Hematopoietic multipotent progenitor cell treated with erythropoietin and hydrocortisone succinate and interleukin-3 and kit ligand, for 6 days (in vitro differentiated cells): ENCODE data around the gene PALLD.
"Not testable (repeated sequence)": the region's sequence is repeated elsewhere in the genome, so short reads cannot be mapped to it uniquely, and the experiment has no call there.

Experiments used
- DNase-seq: peaks from one replicate; pipeline ENCODE4 v3.0.0-alpha.2; 2015

Gene PALLD

DNA sequence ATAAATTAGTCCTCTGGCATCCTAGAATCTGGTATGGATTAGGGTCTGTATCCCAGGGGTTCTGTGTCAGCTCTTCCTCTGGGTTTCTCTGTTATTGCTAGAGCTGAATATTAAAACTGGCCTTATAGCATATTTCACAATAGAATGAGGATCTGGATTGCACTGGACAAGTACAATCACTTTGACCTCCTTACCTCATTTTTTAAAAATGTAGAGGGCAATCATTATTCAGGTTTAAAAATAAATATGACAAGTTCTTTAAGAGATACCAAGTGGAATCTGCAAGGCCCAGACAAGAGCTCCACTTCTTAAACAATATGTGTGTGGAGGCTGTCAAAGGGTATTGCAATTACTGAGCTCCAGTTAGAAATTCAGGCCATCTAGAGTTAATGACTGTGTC is 1.4 kb downstream of the PALLD start:
- no peak for DNase-seq

DNA sequence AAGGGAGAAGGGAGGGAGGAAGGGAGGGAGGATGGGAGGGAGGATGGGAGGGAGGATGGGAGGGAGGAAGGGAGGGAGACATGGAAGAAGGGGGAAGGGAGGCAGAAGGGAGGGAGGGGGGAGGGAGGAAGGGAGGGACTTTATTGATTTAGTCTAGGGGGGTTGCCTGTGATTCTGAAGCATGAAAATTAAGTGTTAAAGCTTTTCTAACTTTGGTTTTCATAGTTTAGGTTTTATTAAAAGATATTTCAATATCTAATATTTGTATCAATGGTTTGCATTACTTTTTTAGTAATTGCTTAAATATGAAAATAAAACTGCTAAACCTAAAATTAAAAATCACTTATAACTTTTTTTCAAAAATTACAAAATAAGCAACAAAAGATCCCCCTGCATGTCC is 2.4 kb downstream of the PALLD start:
- DNase-seq: no peak

DNA sequence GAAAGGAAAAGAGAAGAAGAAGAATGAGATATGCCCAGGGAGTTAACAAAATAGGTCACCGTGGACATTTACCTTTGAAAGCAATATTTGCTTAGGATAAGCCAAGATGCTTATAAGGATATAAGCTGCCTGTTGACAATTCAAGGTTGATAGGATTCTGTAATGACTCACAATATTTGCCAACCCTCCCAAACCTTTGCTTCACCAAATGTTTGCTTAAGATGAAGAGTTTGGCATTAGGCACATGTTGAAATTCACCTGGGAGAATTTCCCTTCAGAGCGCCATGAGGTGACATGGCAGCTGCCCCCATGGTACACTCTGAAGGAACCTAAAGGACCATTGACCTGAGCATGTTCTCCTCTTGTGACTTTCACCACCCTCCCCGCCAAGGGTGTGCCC is 4.6 kb downstream of the PALLD start:
- DNase-seq: no peak

DNA sequence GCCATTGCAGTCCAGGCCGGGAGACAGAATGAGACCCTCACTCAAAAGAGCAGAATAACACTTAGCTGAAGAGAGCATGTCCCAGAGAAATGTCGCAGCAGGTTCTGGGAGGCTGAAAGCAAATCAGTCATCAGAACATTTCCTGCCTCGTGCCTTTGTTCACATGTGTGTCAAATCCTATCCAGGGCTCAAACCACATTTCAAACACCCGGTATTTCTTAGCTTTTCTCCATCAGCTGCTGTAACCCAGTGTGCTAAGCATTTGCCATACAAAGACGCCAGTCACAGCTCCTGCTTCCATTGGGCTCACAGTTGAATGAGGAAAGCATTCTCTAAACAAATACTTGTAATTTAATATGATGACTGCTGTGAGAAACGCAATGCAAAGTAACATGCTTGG is 6.0 kb downstream of the PALLD start:
- DNase-seq: no peak

DNA sequence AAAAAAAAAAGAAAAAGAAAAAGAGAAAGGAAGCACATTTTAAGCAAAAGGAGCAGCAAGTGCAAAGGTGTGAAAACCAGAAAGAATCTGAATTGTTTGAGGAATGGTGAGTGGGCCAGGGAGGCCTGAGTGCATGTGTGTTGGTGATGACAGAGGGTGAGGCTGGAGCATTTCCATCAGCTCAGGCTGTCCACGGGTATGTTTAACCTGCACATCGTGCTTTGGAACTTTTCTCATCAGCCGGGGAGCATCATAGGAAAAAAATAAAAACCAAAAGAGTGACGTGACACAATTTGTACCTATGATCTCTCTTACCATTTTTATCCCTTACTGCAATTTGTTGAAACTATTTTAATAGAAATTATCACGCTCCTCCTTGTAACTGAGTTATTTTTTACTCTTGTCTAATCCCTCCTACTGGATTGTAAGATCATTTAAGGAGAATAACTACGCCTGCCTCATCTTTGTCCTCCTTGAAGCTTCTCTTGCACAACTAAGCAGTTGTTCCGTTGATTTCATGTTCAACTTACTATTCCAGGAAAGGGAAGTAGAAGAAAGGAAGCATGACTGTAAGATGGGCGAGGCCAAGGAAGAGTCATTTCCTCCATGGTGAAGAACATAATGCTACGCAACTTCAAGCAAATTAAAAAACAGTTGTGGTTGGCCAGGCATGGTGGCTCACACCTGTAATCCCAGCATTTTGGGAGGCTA is 7.0 kb downstream of the PALLD start:
- peak; percentile 30 for DNase-seq

DNA sequence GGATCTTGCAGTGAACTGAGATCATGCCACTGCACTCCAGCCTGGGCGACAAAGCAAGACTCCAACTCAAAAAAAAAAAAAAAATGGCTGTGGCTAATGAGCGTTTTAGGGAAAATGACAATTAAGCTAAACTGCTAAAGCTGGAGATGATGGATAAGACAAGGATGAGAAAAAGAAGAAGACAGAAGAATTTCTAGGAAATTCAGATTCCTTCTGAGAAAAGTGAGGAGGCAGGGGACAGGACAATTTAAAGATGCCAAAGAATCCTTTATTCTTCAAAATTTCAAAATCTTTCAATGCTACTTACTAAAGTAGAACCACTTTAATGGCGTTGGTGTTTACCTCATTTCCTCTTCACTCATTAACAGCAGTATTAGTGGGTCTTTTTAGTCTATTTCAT is 7.7 kb downstream of the PALLD start:
- DNase-seq: no peak

DNA sequence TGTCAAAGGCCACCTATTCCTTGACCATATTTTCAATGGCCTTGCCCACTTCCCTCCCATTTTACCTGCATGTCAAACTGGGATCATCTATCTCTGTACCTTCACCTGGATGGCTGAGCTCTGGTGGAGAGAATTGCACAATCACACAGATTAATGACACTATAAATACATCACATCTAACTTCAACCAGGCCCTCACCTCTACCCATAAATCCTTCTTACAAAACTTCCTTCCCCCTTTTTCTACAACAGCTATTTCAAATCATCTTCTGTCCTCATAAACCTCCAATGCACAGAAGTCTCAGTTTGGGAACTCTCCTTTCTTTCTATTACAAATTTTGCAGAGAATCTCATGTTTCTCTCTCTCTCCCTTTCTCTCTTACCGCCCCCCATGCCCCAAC is 9.2 kb downstream of the PALLD start:
- no peak for DNase-seq

DNA sequence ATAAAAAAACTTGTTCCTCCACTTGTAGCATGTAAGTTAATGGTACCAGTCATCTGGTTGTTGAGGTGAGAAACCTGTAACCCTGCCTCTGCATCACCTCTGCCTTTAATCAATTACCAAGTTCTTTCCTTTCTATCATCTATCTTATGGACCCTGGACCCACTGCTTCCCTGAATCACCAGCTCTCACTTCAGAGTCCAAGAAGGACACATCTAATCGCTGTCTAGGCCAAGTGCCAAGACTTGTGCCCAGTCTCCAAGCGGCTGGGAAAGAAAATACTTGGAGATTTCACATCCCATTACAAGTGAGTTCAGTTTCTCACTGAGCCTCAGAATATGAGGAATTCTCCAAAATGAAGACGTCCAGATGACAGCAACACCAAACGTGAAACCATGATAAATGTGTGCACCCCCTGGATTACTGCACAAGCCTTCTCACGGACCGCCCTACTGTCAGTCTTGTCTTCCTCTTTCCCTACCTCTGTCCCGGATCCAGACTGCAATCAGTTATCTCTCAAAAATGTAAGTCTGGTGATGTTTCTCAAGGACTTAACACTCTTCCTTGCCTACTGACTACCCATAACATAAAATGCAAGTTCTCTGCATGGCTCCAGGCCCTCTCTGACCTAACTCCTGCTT is 10.4 kb downstream of the PALLD start:
- DNase-seq: no peak

DNA sequence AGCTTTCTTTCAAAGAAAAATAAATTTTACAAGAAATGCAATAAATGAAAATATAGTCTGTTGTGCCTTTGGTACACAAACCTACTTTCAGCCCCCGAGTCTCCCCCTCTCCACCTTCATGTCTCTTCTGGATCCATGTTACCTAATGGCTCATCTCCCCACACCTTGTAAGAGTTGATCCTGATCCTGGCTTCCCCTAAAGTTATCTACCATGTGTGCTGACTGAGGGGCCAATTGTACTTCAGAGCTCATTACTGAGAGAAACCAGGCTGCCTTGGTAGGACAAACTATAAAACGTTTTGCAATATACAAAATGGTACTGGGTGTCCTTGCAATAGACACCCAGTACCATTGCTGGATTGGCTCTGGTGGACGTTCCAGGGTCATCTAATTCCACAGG is 11.8 kb downstream of the PALLD start:
- no peak for DNase-seq

DNA sequence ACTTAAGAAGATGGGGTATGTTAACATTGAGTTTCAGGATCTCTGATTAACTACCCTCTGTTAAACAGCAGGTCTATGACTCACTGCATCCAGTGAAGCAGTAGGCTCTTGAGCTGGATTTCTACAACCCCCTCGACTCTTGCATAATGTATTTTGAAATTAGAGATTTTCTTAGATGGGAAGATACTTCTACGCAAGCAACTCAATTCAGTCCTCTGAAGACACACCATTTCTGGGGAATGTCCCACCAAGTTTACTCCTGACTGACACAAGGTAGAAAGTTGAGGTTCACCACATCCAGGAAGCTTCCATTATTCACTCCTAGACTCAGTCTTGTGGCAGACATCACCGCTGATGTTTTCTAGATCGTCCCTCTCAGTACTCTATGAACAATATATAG is 12.9 kb downstream of the PALLD start:
- DNase-seq: no peak

DNA sequence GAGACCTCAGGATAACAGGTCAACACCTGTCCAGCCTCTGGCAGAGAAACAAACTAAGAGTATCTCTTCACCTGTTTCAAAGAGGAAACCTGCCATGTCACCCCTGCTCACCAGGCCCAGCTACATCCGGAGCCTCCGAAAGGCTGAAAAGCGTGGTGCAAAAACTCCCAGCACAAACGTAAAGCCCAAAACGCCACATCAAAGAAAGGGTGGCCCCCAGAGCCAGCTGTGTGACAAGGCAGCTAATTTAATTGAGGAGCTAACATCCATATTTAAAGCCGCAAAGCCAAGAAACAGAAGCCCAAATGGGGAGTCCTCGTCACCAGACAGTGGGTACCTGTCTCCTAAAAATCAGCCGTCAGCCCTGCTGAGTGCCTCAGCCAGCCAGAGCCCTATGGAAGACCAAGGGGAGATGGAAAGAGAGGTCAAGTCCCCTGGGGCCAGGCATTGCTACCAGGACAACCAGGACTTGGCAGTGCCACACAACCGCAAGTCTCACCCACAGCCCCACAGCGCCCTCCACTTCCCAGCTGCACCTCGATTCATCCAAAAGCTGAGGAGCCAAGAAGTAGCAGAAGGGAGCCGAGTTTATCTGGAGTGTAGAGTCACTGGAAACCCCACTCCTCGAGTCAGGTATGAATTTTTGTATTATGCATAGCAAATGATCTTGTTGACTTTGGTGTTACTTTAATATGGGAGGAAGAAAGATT is 15.1 kb downstream of the PALLD start:
- DNase-seq: no peak

DNA sequence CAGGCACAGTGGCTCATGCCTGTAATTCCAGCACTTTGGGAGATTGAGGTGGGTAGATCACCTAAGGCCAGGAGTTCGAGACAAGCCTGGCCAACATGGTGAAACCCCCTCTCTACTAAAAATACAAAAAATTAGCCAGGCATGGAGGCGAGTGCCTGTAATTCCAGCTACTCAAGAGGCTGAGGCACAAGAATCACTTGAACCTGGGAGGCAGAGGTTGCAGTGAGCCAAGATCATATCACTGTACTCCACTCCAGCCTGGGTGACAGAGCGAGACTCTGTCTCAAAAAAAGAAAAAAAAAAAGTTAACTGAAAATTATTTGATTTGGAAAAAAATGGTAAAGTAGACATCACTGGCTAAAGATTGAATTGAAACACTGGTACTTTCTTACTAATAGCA is 17.0 kb downstream of the PALLD start:
- not testable (repeated sequence) for DNase-seq

DNA sequence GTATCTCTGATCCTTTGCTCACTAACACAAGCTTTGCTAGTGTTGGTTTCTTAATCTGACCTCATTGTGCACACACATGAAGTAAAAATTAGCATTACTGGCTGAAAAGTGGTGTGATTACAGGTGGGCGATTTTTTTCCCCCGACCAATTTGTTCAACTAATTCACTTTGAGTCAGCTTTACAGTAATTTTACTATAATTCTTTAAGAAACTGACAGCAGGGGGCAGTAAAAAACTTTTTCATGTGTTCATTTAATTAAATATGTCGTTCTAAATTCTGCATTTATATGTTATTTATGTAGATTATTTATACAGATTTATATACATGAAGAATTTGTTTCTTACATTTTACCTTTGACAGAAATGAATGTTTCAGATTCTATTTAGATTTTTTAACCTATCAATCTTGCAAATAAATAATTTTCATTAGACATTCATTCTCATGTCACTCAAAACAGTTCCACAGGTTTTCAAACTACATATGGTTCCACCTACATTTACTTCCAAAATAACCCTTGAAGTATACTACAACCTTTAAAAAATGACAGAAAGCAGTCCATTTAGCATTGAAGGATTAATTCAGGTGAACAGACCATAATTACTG is 17.5 kb downstream of the PALLD start:
- DNase-seq: peak; percentile 83

DNA sequence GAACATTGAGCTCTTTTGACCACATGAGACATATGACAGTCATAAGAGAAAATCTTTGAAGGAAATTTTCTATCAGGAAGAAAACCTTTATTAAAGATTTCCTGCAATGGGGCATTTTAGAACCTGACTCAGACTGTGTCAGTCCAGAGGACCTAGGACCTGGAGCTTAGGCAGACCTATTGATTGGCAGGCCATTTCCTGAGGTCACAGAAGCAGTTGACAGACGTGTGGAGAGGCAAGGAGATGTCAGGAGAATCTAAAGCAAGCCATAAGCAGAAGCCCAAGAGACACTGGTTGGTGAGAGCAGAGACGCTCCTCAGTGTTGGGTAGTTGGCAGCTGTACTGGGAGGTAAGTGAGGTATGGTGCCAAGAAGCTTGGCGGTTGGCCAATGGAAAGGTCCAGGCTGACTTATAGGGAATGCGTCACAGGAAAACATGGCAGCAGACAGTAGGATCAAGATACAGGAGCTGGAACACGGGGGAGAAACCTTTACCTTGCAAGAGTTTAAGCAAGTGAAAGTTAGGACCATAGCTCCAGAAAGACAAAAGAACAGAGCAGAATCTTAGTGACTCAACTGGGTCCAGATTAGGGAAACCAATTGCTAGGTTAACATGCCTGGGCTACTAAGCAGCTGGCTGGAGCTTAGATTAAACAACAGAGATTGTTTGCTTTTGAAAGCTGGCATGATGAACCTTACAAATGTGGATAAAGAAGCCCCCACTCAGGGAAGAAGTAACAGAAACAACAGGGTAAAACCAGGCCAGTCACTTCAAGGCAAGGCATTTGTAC is 18.6 kb downstream of the PALLD start:
- no peak for DNase-seq

DNA sequence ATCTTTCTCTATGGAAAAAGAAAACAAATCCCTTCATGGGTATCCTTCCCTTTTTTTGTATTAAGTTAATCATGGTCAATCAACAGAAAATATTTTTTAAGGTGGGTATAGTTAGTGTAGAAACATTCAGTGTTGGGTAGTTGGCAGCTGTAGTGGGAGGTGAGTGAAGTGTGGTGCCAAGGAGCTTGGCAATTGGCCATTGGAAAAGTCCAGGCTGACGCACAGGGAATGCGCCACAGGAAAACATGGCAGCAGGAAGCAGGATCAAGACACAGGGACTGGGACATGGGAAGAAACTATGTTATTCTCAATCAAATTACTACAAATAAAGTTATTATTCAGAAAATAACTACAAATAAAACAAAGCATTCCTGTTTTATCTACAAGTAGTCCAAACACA is 20.0 kb downstream of the PALLD start:
- no peak for DNase-seq

DNA sequence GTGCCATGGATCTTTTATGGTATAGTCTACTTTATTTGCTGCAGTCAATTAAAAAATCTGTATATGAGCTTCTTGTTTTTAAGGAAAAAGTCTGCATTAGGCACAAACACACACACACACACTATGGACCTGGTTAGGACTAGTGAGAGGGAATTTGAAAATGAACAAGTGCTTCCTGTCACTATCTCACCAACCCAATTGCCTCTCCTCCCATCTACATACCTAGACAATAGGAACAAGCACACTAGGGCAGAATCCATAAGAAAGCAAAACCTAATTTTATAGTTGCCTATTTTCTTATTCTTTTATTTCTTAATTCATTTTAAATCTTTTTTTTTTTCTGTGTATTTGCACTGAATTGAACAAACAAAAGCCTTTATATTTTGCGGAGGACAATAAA is 22.7 kb downstream of the PALLD start:
- no peak for DNase-seq

DNA sequence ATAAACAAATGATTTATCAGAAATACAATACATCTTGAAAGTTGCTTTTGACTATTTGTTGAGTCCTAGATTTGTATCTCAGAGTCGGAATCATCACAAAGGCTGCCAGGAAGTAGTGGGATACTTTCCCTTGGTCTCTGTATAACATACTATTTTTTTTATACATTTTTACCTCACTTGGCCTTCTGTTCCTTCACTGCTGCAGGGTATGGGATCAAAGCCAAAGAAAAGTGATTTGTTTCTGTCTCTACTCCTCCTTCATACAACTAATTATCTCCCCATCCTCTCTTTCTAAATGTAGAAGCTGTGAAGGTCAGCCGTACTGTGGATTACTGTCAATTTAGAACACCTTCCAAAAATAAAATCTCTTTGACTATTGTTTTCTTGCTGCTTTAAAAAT is 24.9 kb downstream of the PALLD start:
- DNase-seq: no peak

DNA sequence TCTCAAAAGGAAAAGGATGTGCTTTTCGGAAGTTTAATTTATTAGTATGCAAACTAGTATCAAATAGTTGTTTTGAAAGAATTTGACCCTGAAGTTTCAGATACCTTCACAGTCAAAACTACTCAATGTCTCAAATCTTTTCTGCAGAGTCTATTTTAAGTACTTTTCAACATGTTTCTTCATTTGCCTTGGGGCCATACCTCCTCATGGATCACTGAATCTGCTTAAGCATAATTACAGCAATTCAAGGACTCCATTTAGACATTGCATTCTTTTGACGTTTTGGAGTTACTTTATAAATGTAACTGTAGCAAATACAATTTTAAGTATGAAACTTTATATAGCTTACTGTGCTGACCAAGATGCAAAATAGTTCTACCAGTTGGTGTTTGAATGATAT is 25.5 kb downstream of the PALLD start:
- DNase-seq: no peak

DNA sequence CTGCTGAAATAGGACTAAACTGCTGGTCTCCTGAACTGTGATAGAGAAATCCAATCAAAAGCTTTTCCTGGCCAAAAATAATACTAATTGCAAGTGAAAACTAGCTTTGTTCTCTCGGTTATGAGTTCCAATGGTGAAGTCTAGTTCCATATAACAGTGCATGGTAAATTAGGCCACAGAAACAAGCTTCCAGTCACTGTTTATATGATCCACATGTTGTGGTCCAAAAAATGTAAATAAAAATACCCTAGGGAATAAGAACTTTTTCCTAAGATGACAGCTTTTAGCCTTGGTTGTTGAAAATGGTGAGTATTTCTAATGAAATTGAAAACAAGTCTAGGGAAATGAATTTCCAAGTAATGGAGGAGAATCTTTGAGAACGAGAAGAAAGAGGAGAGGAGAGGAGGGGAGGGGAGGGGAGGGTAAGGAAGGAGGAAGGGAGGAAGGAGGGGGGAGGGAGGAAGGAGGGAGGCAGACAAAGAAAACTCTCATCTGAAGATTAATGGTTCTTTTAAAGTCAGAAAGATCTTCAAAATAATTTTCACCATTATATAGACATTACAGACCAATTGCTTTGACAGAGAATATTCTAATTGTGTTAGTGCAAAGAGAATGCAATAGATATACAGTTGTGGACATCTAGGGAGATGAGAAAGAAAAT is 26.1 kb downstream of the PALLD start:
- DNase-seq: no peak

DNA sequence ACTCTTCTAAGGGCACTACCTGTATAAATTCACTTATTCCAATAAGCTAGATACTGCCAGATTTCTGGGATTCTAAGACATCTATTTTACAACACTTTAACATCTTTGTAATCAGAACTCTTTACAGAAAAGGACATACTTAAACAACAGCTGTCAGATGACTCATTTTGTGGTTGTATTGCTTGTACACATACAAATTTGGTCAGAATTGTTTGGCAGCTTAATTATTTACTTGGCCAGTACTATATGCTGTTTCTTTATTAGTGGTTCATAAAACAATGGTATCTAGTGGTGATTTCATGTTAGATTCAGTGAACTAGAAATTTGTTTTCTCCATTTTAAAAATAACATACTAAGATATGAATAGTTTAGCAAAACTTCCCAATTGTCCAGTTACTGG is 27.2 kb downstream of the PALLD start:
- no peak for DNase-seq

DNA sequence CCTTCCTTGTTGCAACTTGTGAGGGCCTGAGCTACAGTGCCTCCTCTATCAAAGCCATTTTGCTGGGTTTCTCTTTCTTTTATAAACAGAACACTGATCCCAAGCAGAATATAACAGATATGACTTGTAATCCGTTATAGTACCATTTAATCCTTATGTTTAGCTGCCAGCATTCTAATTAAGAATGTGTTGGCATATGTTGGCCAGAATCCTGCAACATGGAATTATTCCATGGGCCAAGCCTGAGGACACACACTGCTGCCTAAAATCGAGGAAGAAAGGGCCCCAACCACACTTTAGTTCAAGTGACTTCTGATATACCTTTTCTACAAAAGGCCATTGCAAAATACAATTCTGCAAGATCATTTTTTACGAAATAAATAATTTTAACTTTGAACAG is 28.0 kb downstream of the PALLD start:
- DNase-seq: no peak

DNA sequence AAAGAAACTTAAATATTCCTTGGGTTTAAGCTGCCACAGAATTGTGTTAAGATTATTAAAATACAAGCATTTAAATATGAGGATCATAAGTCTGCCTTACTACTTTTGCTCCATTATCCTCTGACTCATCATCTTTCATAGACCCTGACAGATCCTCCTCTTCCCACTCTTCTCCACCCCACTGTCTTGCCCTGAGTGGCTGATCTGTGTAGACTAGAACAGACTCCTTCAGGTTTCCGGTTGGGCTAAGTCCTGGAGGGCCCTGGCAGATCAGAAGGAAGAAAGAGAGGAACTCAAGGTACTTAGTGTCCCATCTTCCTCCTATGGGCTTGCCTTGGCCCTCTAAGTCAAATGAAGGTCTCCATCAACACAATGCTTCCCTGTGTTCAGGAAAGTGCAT is 30.7 kb downstream of the PALLD start:
- no peak for DNase-seq
